HG02571 (cell line): ENCODE results near the gene ABCC4.

Experiments used
- ATAC-seq: cut with Tn5 transposase; IDR thresholded peaks from one replicate; pipeline ENCODE4 v1.9.1; 2021; ENCODE audit warnings: mild to moderate bottlenecking, moderate library complexity; ENCODE audit not compliant: unreplicated experiment

ABCC4 gene

GRCh38 chr13:95160112-95160906, 140.9 kb downstream of the ABCC4 start:
- ATAC-seq = no peak

GRCh38 chr13:95159458-95159857, 141.8 kb downstream of the ABCC4 start:
- no peak for ATAC-seq

- no peak for ATAC-seq
Observed at GRCh38 chr13:95156208-95156607, 145.0 kb downstream of the ABCC4 start.

GRCh38 chr13:95155504-95155903, 145.7 kb downstream of the ABCC4 start:
- no peak for ATAC-seq

- ATAC-seq = no peak
Observed at GRCh38 chr13:95155093-95155492, 146.2 kb downstream of the ABCC4 start.

- no peak for ATAC-seq
Observed at GRCh38 chr13:95154413-95154886, 146.8 kb downstream of the ABCC4 start.

GRCh38 chr13:95153647-95154412, 147.4 kb downstream of the ABCC4 start:
- no peak for ATAC-seq

- no peak for ATAC-seq
Observed at GRCh38 chr13:95151942-95152587, 149.2 kb downstream of the ABCC4 start.

- ATAC-seq = no peak
Observed at GRCh38 chr13:95150555-95150954, 150.7 kb downstream of the ABCC4 start.

- no peak for ATAC-seq
Observed at GRCh38 chr13:95146486-95146885, 154.8 kb downstream of the ABCC4 start.

GRCh38 chr13:95145587-95145986, 155.7 kb downstream of the ABCC4 start:
- no peak for ATAC-seq

GRCh38 chr13:95140502-95140901, 160.7 kb downstream of the ABCC4 start:
- ATAC-seq = no peak

- ATAC-seq = no peak
Observed at GRCh38 chr13:95138876-95139585, 162.2 kb downstream of the ABCC4 start.

GRCh38 chr13:95137096-95137495, 164.2 kb downstream of the ABCC4 start:
- peak; percentile 91 for ATAC-seq

GRCh38 chr13:95136638-95137037, 164.6 kb downstream of the ABCC4 start:
- no peak for ATAC-seq

GRCh38 chr13:95133498-95133897, 167.8 kb downstream of the ABCC4 start:
- no peak for ATAC-seq

GRCh38 chr13:95129004-95129403, 172.2 kb downstream of the ABCC4 start:
- no peak for ATAC-seq

GRCh38 chr13:95128045-95128643, 173.1 kb downstream of the ABCC4 start:
- ATAC-seq = no peak

- ATAC-seq = no peak
Observed at GRCh38 chr13:95124959-95125358, 176.3 kb downstream of the ABCC4 start.

GRCh38 chr13:95123726-95124125, 177.5 kb downstream of the ABCC4 start:
- ATAC-seq = no peak

GRCh38 chr13:95122063-95122462, 179.2 kb downstream of the ABCC4 start:
- no peak for ATAC-seq
